Type B pancreatic cell (in vitro differentiated cells): ENCODE data around the gene ADAM17. TPM values are rescaled to one million over a fixed set of nuclear protein-coding genes. Genes with fewer than 3 reads are reported as not detected.

ENCODE experiments used
- DNase-seq: peaks from one replicate; pipeline ENCODE4 v3.0.0; 2021; ENCODE audit warnings: mixed read lengths; ENCODE audit not compliant: unreplicated experiment; ENCODE audit errors: extremely low spot score
- H3K27ac Mint-ChIP-seq: 2 replicates; pipeline ENCODE4 v1.8.0; 2021; ENCODE audit warnings: mild to moderate bottlenecking, mixed read lengths
- H3K27me3 Mint-ChIP-seq: 2 replicates; pipeline ENCODE4 v1.8.0; 2021; ENCODE audit warnings: mixed read lengths
- H3K36me3 Mint-ChIP-seq: 2 replicates; pipeline ENCODE4 v1.8.0; 2021; ENCODE audit warnings: mixed read lengths
- H3K4me1 Mint-ChIP-seq: one replicate; pipeline ENCODE4 v1.8.0; 2021; ENCODE audit warnings: mixed read lengths; ENCODE audit not compliant: unreplicated experiment
- H3K4me3 Mint-ChIP-seq: 2 replicates; pipeline ENCODE4 v1.8.0; 2021; ENCODE audit warnings: mild to moderate bottlenecking, mixed read lengths
- H3K9me3 Mint-ChIP-seq: 2 replicates; pipeline ENCODE4 v1.8.0; 2021; ENCODE audit warnings: mixed read lengths
- CTCF ChIP-seq: fragments of 200-600 bp; sonication (generic); conservative IDR thresholded peaks from 2 replicates; pipeline ENCODE4 v1.5.0; 2021; ENCODE audit warnings: antibody characterized with exemption, mild to moderate bottlenecking
- total RNA-seq: library from RNA; stranded (reverse); gene quantifications from 2 replicates; pipeline ENCODE4 v1.2.1, GENCODE V29; 2021; ENCODE audit warnings: low replicate concordance

ADAM17 gene
- total RNA-seq, 1 donor from 2014 or later, result 37.6 TPM

- Mint-ChIP-seq H3K27me3 (no peaks in the 10 kb centered on the region), H3K4me1 (peaks cover 9% of the 10 kb centered on the region), H3K27ac (no peak overlapping the region), H3K9me3 (peaks cover 3% of the 10 kb centered on the region), H3K4me3 (no peak overlapping the region), H3K36me3 (peaks cover 15% of the 10 kb centered on the region)
- no peak for DNase-seq
- TF ChIP-seq CTCF, result no peak
Measured at GRCh38 chr2:9538000-9538507, 17.6 kb downstream of the ADAM17 start.

- Mint-ChIP-seq H3K4me3 (no peak overlapping the region), H3K27me3 (no peaks in the 10 kb centered on the region), H3K36me3 (peaks cover 14% of the 10 kb centered on the region), H3K9me3 (peaks cover 3% of the 10 kb centered on the region), H3K4me1 (peaks cover 9% of the 10 kb centered on the region), H3K27ac (peak overlapping the region; percentile 20)
- no peak for TF ChIP-seq CTCF
- DNase-seq, result no peak
Measured at GRCh38 chr2:9536504-9536903, 19.1 kb downstream of the ADAM17 start.

GRCh38 chr2:9535177-9535576, 20.5 kb downstream of the ADAM17 start:
- no peak for TF ChIP-seq CTCF
- Mint-ChIP-seq H3K9me3 (peaks cover 3% of the 10 kb centered on the region), H3K4me3 (no peak overlapping the region), H3K27me3 (no peaks in the 10 kb centered on the region), H3K27ac (no peak overlapping the region), H3K4me1 (peaks cover 9% of the 10 kb centered on the region), H3K36me3 (peaks cover 14% of the 10 kb centered on the region)
- DNase-seq, result no peak

GRCh38 chr2:9533663-9534062, 22.0 kb downstream of the ADAM17 start:
- no peak overlapping the region for H3K4me3 Mint-ChIP-seq
- H3K4me1 Mint-ChIP-seq, result peaks cover 9% of the 10 kb centered on the region
- no peak overlapping the region for H3K27ac Mint-ChIP-seq
- no peaks in the 10 kb centered on the region for H3K9me3 Mint-ChIP-seq
- H3K27me3 Mint-ChIP-seq, result no peaks in the 10 kb centered on the region
- peaks cover 14% of the 10 kb centered on the region for H3K36me3 Mint-ChIP-seq
- DNase-seq, result no peak
- TF ChIP-seq CTCF, result no peak

- H3K27me3 Mint-ChIP-seq, result no peaks in the 10 kb centered on the region
- peaks cover 9% of the 10 kb centered on the region for H3K4me1 Mint-ChIP-seq
- no peaks in the 10 kb centered on the region for H3K9me3 Mint-ChIP-seq
- no peak overlapping the region for H3K4me3 Mint-ChIP-seq
- H3K36me3 Mint-ChIP-seq, result peaks cover 18% of the 10 kb centered on the region
- H3K27ac Mint-ChIP-seq, result no peak overlapping the region
- no peak for DNase-seq
- no peak for TF ChIP-seq CTCF
Measured at GRCh38 chr2:9532421-9532820, 23.2 kb downstream of the ADAM17 start.
